Measurements from ENCODE around the gene CNP. TPM values are rescaled to one million over a fixed set of nuclear protein-coding genes. Genes with fewer than 3 reads are reported as not detected.
"Not testable (repeated sequence)": the region's sequence is repeated elsewhere in the genome, so short reads cannot be mapped to it uniquely, and the experiment has no call there.

The CNP gene
- total RNA-seq, 1 donor = 94.6 TPM

- TF ChIP-seq, protein P1, sequence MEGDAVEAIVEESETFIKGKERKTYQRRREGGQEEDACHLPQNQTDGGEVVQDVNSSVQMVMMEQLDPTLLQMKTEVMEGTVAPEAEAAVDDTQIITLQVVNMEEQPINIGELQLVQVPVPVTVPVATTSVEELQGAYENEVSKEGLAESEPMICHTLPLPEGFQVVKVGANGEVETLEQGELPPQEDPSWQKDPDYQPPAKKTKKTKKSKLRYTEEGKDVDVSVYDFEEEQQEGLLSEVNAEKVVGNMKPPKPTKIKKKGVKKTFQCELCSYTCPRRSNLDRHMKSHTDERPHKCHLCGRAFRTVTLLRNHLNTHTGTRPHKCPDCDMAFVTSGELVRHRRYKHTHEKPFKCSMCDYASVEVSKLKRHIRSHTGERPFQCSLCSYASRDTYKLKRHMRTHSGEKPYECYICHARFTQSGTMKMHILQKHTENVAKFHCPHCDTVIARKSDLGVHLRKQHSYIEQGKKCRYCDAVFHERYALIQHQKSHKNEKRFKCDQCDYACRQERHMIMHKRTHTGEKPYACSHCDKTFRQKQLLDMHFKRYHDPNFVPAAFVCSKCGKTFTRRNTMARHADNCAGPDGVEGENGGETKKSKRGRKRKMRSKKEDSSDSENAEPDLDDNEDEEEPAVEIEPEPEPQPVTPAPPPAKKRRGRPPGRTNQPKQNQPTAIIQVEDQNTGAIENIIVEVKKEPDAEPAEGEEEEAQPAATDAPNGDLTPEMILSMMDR (IDR thresholded peaks at IDR 0.05; ENCODE audit: insufficient read depth, low read depth, low read length) = no peak
- no peak for DNase-seq (ENCODE audit: low read depth)
- peak overlapping the region; percentile 94 for H3K4me3 ChIP-seq (ENCODE audit: low read depth, low read length)
Measured at GRCh38 chr17:42017866-42018200, 51.2 kb downstream of the CNP start.

DNA sequence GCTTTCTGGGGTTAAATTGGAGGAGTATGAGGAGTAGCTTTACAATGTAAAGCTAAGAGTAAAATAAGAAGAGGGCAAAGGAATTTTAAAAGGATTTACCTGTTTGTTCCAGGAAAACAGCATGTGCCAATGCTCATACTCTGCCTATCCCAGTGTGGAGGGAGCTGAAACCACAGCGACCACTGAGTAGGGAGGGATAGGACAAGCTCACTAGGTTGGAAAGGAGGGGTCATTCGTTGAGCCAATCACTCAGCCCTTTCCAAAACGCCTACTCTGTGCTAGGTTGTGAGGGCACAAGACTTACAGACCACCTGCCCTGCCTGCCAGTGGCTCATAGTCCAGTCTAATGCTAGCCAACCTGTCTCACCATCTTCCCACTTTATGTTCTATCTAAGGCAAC is 51.7 kb downstream of the CNP start:
- DNase-seq (ENCODE audit: low read depth) = no peak
- H3K4me3 ChIP-seq (ENCODE audit: low read depth, low read length) = peak overlapping the region; percentile 94
- TF ChIP-seq, protein P1 (IDR thresholded peaks at IDR 0.05; ENCODE audit: insufficient read depth, low read depth, low read length) = no peak

DNA sequence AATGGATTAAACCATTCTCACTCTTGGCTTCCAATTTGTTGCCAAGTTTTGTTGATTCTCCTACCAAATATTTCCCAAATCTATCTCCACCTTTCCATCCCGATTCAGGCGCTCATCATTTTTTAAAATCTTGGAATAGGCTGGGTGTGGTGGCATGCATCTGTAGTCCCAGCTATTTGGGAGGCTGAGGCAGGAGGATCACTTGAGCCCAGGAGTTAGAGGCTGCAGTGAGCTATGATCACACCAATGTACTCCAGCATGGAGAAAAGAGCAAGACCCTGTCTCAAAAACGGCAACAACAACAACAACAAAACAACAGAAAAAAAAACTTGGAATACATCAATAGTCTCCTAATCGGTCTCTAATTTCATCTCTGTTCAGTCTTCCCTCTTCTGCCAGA is 52.4 kb downstream of the CNP start:
- no peak overlapping the region for H3K4me3 ChIP-seq (ENCODE audit: low read depth, low read length)
- no peak for DNase-seq (ENCODE audit: low read depth)
- TF ChIP-seq, protein P1 (IDR thresholded peaks at IDR 0.05; ENCODE audit: insufficient read depth, low read depth, low read length) = no peak

DNA sequence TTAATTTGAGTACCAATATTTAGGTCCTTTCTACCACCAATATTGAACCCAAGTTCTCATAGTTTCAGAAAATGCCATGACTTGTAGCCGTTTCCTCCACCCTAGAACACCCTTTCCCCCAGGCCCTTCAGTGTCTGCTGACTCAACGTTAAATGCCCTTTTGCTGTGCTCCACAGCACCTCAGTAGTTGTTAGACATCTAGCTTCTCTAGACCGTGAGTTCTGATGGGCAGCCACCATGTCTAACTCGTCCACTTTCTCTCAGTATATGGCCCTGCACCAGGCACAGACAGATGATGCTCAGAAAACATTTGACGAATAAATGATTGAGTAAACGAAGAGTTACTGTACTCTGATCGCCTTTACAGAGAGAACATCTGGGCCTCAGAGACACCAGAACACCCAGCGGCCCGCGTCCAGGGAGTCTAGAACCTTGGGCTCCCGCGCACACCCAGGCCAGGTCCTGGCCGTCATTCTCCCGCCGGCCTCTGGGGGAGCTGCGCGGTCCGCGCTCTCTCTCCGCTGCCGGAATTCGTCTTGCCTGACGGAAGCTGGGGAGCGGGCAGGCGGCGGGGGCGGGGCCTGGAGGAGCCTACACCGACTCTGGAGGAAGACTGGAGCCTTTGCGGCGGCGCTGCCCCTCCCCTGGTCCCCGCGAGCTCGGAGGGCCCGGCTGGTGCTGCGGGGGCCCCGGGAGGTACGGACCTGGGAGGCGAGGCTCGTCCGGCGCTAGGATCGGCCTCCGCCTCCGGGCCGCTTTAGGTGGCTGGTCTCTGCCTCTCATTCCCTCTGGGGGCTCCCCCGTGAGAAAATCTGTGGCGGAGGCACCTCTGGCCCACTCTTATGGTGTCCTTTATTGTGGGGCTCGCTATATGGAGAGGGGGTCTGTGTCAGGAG is 53.2 kb downstream of the CNP start, which contains the start of gene NKIRAS2:
Gene NKIRAS2 (plus strand): TSS at position 582 of the 896 bp plus-strand sequence. CDS start 1,488 bp downstream, outside the sequence.
- H3K4me3 ChIP-seq (ENCODE audit: low read depth, low read length) = peak within 1 kb of the TSS; percentile 94
- peak; percentile 94 for DNase-seq (ENCODE audit: low read depth)
- TF ChIP-seq, protein P1 (IDR thresholded peaks at IDR 0.05; ENCODE audit: insufficient read depth, low read depth, low read length) = peak; percentile 89

DNA sequence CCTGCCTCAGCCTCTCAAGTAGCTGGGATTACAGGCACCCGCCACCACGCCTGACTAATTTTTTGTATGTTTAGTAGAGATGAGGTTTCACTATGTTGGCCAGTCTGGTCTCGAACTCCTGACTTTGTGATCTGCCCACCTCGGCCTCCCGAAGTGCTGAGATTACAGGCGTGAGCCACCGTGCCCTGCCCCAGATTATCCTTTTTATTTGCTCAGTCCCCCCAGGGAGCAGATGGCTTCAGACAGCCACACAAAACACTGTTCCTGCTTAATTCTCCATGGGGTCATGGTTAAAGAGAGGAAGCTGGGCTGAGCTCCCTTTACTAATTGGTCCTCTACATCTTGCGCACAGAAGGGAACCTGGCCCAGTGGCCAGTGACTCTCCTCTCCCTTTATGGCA is 54.2 kb downstream of the CNP start:
- H3K4me3 ChIP-seq (ENCODE audit: low read depth, low read length) = peak overlapping the region; percentile 94
- not testable (repeated sequence) for DNase-seq (ENCODE audit: low read depth)

DNA sequence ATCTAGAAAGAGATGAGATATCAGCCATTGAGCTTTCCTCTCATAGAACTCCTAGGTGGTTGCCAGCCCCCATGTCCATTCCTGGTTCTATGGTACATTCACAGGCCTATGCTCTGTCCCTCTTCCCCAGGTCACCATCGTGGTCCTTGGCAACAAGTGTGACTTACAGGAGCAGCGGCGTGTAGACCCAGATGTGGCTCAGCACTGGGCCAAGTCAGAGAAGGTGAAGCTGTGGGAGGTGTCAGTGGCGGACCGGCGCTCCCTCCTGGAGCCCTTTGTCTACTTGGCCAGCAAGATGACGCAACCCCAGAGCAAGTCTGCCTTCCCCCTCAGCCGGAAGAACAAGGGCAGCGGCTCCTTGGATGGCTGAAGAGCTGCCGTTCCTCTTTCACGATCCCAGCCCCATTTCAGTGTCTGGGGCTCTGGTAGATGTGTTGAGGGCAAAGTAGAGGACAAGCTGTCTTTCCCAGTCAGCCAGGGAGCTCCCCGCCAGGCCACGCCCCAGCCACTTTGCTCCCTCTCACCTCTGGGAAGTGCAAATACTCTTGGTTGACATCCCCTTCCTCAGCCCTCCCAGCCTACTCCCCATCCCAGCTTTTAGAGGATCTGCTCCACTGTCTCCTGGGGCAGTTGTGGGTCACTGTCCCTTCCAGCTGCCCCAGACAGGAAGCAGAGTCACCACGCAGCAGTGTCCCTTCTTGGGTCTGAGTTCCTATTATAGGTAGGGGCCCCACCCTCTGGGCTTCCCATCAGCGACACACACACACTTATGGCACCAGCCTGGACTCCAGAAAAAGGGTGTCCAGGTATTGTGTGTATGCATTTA is 57.1 kb downstream of the CNP start:
- H3K4me3 ChIP-seq (ENCODE audit: low read depth, low read length) = no peak overlapping the region
- TF ChIP-seq, protein P1 (IDR thresholded peaks at IDR 0.05; ENCODE audit: insufficient read depth, low read depth, low read length) = no peak
- no peak for DNase-seq (ENCODE audit: low read depth)

GRCh38 chr17:42025191-42025579 is 58.6 kb downstream of the CNP start:
- DNase-seq (ENCODE audit: low read depth) = no peak
- H3K4me3 ChIP-seq (ENCODE audit: low read depth, low read length) = no peak overlapping the region
- TF ChIP-seq, protein P1 (IDR thresholded peaks at IDR 0.05; ENCODE audit: insufficient read depth, low read depth, low read length) = no peak

All from fibroblast of villous mesenchyme (primary cell).